Endothelial cell (in vitro differentiated cells): Measurements from ENCODE around the gene AMY1C. TPM values are rescaled to one million over a fixed set of nuclear protein-coding genes. Genes with fewer than 3 reads are reported as not detected.

ENCODE experiments used
- DNase-seq: peaks from one replicate; pipeline ENCODE4 v3.0.0; 2021; ENCODE audit warnings: low spot score
- H3K27ac Mint-ChIP-seq: one replicate; pipeline ENCODE4 v1.8.0; 2021; ENCODE audit warnings: mixed read lengths, inconsistent platforms; ENCODE audit not compliant: unreplicated experiment
- H3K27me3 Mint-ChIP-seq: one replicate; pipeline ENCODE4 v1.8.0; 2021; ENCODE audit warnings: mild to moderate bottlenecking, moderate library complexity, mixed read lengths, inconsistent platforms; ENCODE audit not compliant: unreplicated experiment
- H3K36me3 Mint-ChIP-seq: one replicate; pipeline ENCODE4 v1.8.0; 2021; ENCODE audit warnings: mild to moderate bottlenecking, low read depth, mixed read lengths, inconsistent platforms; ENCODE audit not compliant: unreplicated experiment
- H3K4me1 Mint-ChIP-seq: one replicate; pipeline ENCODE4 v1.8.0; 2021; ENCODE audit warnings: mild to moderate bottlenecking, mixed read lengths, inconsistent platforms; ENCODE audit not compliant: unreplicated experiment
- H3K4me3 Mint-ChIP-seq: one replicate; pipeline ENCODE4 v1.8.0; 2021; ENCODE audit warnings: mild to moderate bottlenecking, mixed read lengths, inconsistent platforms; ENCODE audit not compliant: unreplicated experiment
- H3K9me3 Mint-ChIP-seq: one replicate; pipeline ENCODE4 v1.8.0; 2021; ENCODE audit warnings: mixed read lengths, inconsistent platforms; ENCODE audit not compliant: unreplicated experiment
- total RNA-seq: library from RNA; stranded (reverse); fragmentation: NEBNext Ultra II Directional; extraction: Animal tissue kit (Norgen Biotek cat#: 25700); gene quantifications from one replicate; pipeline ENCODE4 v1.2.1, GENCODE V29; 2021; ENCODE audit not compliant: unreplicated experiment
- TF ChIP-seq, protein P1 (sequence below): fragments of 200-600 bp; sonication (generic); IDR thresholded peaks from one replicate; pipeline ENCODE4 v1.5.0; 2021; ENCODE audit warnings: antibody characterized with exemption; ENCODE audit not compliant: unreplicated experiment

AMY1C gene
- total RNA-seq, 1 donor from 2014 or later: not detected

DNA sequence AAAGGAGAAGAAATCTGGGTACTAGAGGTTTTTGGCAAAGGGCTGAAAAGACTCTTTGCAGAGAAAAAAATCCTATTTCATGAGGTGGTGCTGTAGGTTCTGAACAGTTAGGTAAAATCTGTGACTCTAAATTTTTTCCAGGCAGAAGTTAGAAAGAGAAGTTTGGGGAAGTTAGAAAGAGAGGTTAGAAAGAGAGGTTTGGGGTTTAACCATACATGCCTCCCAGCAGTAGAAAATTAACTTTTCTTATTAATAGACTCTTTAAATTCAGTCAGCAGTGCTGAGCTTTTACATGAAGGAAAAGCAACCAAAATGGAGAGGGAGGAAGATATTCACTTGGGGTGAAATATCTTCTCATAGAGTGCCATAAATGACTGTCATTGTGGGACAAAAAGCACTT lies 12.2 kb downstream of the AMY1C start:
- no peaks in the 10 kb centered on the region for H3K4me1 Mint-ChIP-seq
- no peak overlapping the region for H3K27ac Mint-ChIP-seq
- no peaks in the 10 kb centered on the region for H3K9me3 Mint-ChIP-seq
- H3K27me3 Mint-ChIP-seq: no peaks in the 10 kb centered on the region
- no peaks in the 10 kb centered on the region for H3K36me3 Mint-ChIP-seq
- H3K4me3 Mint-ChIP-seq: no peak overlapping the region
- no peak for DNase-seq
- TF ChIP-seq, protein P1, sequence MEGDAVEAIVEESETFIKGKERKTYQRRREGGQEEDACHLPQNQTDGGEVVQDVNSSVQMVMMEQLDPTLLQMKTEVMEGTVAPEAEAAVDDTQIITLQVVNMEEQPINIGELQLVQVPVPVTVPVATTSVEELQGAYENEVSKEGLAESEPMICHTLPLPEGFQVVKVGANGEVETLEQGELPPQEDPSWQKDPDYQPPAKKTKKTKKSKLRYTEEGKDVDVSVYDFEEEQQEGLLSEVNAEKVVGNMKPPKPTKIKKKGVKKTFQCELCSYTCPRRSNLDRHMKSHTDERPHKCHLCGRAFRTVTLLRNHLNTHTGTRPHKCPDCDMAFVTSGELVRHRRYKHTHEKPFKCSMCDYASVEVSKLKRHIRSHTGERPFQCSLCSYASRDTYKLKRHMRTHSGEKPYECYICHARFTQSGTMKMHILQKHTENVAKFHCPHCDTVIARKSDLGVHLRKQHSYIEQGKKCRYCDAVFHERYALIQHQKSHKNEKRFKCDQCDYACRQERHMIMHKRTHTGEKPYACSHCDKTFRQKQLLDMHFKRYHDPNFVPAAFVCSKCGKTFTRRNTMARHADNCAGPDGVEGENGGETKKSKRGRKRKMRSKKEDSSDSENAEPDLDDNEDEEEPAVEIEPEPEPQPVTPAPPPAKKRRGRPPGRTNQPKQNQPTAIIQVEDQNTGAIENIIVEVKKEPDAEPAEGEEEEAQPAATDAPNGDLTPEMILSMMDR: no peak

DNA sequence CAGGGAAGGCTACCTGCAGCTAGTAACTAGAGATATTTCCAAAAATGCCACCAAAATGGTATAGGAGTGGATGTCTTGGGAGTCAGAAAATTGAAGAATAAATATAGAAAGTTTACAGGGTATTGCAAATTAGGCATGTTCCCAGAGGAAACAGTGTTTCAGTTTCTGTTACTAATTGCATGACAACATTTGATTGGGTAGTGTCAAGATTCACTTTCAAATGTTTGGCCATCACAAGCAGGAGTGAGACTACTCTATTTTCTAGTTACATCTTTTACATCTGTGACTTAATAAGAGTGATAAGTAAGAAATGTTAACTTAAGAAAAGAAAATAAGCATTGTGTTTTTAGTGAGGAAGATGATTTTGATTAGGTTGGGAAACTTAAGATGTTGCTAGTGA lies 30.2 kb downstream of the AMY1C start:
- Mint-ChIP-seq H3K27ac (no peak overlapping the region), H3K27me3 (no peaks in the 10 kb centered on the region), H3K4me1 (peaks cover 6% of the 10 kb centered on the region), H3K4me3 (no peak overlapping the region), H3K36me3 (no peaks in the 10 kb centered on the region), H3K9me3 (no peaks in the 10 kb centered on the region)
- no peak for DNase-seq
- TF ChIP-seq, protein P1: no peak

DNA sequence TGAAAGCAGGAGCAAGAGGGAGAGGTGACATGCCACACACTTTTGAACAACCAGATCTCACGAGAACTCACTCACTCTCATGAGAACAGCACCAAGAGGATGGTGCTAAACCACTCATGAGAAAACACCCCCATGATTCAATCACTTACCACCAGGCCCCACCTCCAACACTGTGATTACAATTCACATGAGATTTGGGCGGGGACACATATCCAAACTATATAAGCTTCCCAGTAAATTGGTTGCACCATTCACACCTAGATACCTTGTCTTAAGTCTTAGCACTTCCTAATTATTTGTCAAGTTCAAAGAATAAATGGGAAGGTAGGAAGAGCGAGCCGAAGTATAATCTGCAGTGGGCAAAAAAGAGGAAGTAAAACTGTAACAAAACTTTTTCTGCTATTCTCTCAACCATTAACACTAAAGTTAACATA lies 34.3 kb downstream of the AMY1C start:
- no peaks in the 10 kb centered on the region for H3K9me3 Mint-ChIP-seq
- no peak for DNase-seq
- TF ChIP-seq, protein P1: no peak
- peaks cover 6% of the 10 kb centered on the region for H3K4me1 Mint-ChIP-seq
- H3K27ac Mint-ChIP-seq: no peak overlapping the region
- no peaks in the 10 kb centered on the region for H3K27me3 Mint-ChIP-seq
- no peak overlapping the region for H3K4me3 Mint-ChIP-seq
- no peaks in the 10 kb centered on the region for H3K36me3 Mint-ChIP-seq

DNA sequence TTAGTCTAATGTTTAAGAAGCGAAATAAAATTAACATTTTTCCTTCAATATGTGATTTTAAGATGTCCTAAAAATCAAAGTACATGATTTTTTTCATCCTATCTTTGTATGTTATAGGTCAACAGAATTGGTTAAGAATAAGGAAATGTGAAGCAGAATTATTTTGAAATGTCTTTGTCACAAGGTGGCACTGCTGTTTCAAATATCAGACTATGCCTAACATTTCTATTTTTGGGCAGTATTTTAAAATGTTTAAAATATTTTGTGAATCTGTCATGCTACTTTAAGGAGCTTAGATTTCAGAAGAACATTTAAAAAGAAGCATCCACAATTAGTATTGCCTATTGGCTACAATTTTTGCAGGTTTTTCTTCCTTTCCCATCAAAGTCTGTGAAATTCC lies 38.7 kb downstream of the AMY1C start:
- TF ChIP-seq, protein P1: peak; percentile 38
- H3K4me1 Mint-ChIP-seq: no peaks in the 10 kb centered on the region
- no peak overlapping the region for H3K4me3 Mint-ChIP-seq
- no peaks in the 10 kb centered on the region for H3K9me3 Mint-ChIP-seq
- DNase-seq: no peak
- no peaks in the 10 kb centered on the region for H3K27me3 Mint-ChIP-seq
- no peak overlapping the region for H3K27ac Mint-ChIP-seq
- no peaks in the 10 kb centered on the region for H3K36me3 Mint-ChIP-seq

DNA sequence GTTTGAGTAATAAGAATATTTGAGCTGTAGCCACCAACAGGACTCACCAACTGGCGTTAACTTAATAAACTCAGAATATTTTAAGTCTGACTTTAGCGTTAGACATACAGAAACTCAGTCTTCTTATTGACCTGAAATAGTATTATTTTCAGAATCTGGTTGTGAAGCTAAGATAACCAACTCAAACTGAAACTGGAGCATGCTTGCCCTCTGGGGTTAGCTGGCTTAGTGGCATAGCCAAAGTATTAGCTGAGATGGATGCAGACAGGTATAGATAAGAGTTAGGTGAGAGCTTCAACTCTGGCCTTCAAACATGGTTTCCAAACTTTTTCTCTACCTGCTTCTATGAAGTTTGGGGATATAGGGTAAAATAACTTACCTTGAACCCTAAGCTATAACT lies 40.5 kb downstream of the AMY1C start:
- H3K27ac Mint-ChIP-seq: no peak overlapping the region
- no peaks in the 10 kb centered on the region for H3K36me3 Mint-ChIP-seq
- H3K4me3 Mint-ChIP-seq: no peak overlapping the region
- no peaks in the 10 kb centered on the region for H3K9me3 Mint-ChIP-seq
- TF ChIP-seq, protein P1: no peak
- H3K27me3 Mint-ChIP-seq: no peaks in the 10 kb centered on the region
- no peaks in the 10 kb centered on the region for H3K4me1 Mint-ChIP-seq
- no peak for DNase-seq

Other genes starting within 250 kb of the AMY1C start
- 16.9 TPM for gene RNPC3, start 224.2 kb upstream of the AMY1C start, total RNA-seq
- gene AMY2B, start 178.3 kb upstream of the AMY1C start, total RNA-seq: 3.4 TPM
- gene AMY2A, start 132.5 kb upstream of the AMY1C start, total RNA-seq: not detected
- gene AMY1A, start 94.1 kb upstream of the AMY1C start, total RNA-seq: not detected
- not detected for gene AMY1B, start 53.7 kb upstream of the AMY1C start, total RNA-seq